GM13977 (cell line): ENCODE data around the gene SLC4A2.
A peak's percentile ranks its signal among the peaks of the same experiment; 100 is the strongest.

ENCODE experiments used
- DNase-seq: peaks from one replicate; pipeline ENCODE4 v3.0.0; 2012; ENCODE audit warnings: low spot score
- CTCF ChIP-seq: IDR thresholded peaks from 2 replicates; pipeline ENCODE4 v1.5.1; 2012; ENCODE audit warnings: mild to moderate bottlenecking, control low read depth; ENCODE audit not compliant: insufficient read depth; ENCODE audit errors: extremely low read depth, missing control alignments
- in situ Hi-C: fragments of 300-500 bp; cut with MboI; formaldehyde crosslinking; loops from one replicate; pipeline ENCODE4 v1.12.0; 2022; ENCODE audit warnings: low sequenced_read_pairs, low pct_unique_long_range_greater_than_20kb, mixed read lengths, inconsistent platforms; ENCODE audit not compliant: unreplicated experiment

Gene SLC4A2

GRCh38 chr7:151085691-151086620 lies 26.6 kb downstream of the SLC4A2 start, which contains the start of gene AGAP3:
Gene AGAP3 (plus strand): TSS chr7:151086475. CDS start chr7:151086742, 267 bp downstream.
- in situ Hi-C loops: no loop called here
- TF ChIP-seq CTCF: no peak
- DNase-seq: peak; percentile 95

- in situ Hi-C loops: no loop called here
- no peak for DNase-seq
- TF ChIP-seq CTCF: no peak
These were observed 27.4 kb downstream of the SLC4A2 start for GRCh38 chr7:151086802-151087244.

GRCh38 chr7:151087245-151088018 lies 28.0 kb downstream of the SLC4A2 start:
- in situ Hi-C loops: no loop called here
- peak; percentile 52 for TF ChIP-seq CTCF
- peak; percentile 68 for DNase-seq

- no peak for TF ChIP-seq CTCF
- in situ Hi-C loops: no loop called here
- DNase-seq: no peak
These were observed 28.8 kb downstream of the SLC4A2 start for GRCh38 chr7:151088019-151088855.

GRCh38 chr7:151088856-151089699 lies 29.7 kb downstream of the SLC4A2 start:
- in situ Hi-C loops: no loop called here
- no peak for TF ChIP-seq CTCF
- DNase-seq: no peak
